ENCODE data around the gene MYO1A. TPM values are rescaled to one million over a fixed set of nuclear protein-coding genes. Genes with fewer than 3 reads are reported as not detected.

MYO1A gene
- not detected for total RNA-seq

DNA sequence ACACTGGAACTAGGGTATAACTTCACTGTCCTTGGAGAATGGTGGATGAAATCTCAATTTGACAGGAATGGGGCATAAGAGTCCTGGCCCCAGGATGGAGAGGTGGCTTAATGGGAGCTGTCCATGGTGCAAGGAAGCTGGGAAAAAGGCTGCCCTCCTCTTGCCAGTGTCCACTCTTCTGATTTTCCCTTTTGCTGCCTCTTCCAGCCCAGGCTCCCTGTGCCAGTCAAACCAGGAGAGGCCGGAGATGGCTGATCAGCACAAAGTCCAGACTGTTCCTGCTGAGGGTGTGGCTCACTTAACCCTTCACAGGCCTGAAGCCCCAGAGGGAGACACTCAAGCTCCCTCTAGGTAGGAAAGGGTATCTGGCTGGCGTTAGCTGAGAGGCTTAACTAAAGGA, at the start of gene MYO1A:
TSS of gene MYO1A (minus strand) at position 240 of the 400 bp plus-strand sequence. CDS start 1,806 bp downstream, outside the sequence.
- no peak for DNase-seq

DNA sequence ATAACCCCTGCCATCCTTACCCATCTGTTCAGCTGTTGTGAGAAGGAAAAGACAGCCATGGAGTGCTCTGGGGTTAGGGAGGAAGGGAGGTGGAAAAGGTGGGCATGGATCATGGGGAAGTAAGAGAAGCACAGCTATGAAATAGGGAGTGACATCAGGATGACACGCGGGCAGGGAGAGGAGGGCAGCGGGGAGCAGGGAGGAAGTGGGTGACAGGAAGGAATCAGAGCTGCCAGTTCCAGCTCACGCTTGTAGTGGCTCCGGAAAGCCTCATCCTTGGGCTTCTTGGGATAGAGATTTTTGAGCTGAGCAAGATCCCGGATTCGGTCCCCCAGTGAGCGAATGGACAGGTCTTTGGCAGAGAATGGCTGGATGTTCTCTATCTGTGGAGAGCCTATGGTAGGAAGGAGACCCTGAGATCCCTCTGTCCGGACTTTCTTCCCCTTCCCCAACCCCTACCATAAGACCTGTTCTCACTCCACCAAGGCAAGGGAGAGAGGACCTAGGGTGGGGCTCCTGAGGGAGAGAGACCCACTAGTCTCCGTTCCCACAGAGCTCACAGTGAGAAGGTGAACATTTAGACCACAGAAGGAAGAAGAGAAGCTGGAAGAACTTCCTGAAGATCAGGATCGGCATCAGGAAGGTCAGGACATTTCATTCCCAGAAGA, 49.3 kb upstream of the MYO1A start:
- no peak for DNase-seq

DNA sequence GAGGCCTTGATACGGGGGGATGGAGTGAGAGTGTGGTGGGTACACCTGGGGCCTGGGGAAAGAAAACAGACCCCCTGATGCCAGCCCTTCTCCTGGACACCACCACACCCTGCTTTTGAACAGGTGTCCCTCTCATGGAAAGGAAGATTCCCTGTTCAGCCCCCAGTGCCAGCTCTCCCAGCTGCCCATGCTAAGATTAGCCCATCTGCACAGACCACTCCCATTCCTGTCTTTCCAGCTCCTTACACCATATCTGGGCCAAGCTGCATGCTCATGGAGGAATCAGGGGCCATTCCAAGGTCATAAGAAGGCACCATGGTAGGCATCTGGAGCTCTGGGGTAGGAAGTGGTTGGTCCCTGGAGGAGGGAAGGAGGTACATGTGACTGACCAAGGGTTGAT, 48.6 kb upstream of the MYO1A start:
- DNase-seq, result no peak

DNA sequence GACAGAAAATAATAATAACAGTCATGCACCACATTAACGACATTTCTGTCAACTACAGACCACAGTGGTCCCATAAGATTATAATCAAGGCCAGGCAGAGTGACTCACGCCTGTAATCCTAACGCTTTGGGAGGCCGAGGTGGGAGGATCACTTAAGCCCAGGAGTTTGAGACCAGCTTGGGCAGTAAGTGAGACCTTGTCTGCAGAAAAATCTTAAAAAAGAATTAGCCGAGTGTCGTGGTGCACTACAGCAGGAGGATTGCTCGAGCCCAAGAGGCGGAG, 47.6 kb upstream of the MYO1A start:
- no peak for DNase-seq

DNA sequence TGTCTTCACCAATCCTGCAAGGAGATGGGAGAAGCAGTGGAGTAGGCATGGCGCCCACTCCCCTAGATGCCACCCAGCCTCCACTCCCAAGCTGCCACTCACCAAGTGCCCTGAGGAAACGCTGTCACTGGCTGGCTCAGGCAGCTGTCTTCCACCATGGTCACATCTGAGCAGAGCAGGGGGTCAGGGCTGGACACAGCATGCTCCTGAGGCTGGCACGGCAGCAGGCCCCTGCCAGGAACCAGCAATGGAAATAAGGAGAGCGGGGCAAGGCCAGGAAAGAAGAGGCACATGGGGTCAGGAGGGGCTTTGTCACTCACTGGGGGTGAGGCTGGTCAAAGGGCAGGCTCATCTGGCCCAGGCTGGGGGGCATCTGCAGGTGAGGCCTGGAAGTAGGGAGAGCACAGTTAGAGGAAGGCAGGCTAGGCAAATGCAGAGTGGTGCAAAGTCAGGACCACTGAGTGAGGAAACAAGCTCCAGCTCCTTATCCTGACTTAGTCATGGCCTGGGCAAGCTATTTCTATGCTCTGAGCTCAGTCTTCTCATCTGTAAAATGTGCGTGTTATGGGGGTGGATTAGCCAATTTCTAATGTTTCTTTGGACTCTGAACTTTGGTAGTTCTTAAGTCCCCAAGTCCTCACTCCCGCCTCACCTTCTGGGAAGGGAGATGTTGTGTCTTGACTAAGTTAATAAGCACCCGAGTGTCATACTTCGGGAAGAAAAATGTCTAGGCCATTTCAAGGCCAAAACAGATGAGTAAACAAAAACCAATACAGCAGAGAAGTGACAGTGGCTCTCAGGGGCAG, 47.0 kb upstream of the MYO1A start:
- DNase-seq, result no peak

DNA sequence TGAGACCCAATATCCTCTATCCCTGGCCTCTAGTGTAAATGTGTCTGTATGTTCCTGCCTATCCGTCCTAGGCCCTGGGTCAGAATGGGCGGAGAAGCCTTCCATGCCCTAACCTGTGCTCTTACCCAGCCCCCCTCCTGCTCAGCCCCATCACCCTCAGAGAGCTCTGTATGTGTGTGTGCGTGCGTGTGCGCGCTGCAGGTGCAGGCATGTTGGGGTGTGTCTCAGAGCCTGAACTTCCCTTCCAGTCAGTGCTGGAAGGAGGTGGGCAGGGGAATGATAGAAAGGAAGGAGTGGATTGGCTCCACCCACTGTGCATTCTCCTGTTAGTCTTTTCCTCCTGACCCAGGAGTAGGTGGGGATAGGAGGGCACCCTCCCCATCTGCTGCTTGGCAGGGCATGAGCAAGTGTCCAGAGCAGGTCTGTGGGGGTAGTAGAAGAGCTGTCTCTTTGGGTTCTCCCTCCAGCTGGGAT, 46.2 kb upstream of the MYO1A start:
- DNase-seq, result no peak

DNA sequence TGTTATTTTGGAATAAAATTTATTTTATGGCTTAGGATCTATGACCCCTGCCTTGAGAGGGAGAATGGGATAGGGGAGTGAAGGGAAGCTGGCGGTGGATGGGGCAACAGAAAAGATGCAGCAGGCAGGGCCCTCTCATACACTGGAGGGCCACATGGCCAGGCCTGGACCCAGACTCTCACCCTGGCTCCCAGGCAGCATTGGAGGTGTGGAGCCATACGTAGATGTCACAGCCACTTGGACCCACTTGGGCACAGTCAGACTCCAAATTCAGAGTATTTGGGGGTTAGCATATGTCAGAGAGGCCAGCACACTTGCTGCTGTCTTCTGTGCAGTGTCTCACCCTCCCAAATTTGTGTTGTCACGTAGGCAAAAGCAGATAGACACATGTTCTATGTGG, 45.5 kb upstream of the MYO1A start:
- no peak for DNase-seq

DNA sequence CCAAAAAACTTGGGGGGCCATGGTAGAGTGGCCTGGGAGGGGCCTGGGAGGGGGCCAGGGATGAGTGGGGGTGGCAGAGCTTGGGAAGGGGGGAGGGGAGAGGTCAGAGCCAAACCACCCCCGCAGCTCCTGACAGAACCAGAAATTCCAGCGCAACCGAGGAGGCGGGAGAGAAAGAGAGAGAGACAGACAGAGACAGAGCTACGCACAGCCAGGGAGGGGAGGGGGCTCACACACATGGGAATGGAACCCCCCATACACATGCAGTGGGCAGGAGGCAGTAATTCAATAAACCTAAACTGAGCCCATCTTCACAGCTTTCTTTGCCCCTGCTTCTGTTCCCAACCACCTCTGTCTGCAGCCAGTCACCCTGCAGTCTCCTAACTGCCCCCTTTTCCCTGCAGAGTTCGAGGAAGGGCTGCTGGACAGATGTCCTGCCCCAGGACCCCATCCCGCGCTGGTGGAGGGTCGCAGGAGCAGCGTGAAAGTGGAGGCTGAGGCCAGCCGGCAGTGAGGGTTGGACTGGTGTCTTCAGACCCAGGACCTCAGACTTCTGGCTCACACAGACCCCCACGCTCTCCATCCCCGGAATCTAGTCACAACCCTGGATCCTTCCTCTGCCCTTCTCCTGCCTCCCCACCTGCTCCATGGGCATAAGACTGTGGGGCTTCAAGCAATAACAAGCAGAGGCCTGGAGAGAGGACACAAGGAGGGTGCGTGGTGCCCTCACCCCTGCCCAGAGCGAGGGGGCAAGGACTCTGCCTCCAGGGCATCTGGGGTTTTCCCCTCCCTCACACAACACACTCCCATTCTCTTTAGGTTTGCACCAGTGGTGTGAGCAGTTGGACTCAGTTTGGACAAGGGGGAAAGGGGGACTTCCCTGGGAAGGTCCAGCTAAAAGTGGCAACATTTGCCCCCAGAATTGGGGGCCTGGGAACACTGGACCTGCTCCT, 44.6 kb upstream of the MYO1A start:
- DNase-seq, result no peak

DNA sequence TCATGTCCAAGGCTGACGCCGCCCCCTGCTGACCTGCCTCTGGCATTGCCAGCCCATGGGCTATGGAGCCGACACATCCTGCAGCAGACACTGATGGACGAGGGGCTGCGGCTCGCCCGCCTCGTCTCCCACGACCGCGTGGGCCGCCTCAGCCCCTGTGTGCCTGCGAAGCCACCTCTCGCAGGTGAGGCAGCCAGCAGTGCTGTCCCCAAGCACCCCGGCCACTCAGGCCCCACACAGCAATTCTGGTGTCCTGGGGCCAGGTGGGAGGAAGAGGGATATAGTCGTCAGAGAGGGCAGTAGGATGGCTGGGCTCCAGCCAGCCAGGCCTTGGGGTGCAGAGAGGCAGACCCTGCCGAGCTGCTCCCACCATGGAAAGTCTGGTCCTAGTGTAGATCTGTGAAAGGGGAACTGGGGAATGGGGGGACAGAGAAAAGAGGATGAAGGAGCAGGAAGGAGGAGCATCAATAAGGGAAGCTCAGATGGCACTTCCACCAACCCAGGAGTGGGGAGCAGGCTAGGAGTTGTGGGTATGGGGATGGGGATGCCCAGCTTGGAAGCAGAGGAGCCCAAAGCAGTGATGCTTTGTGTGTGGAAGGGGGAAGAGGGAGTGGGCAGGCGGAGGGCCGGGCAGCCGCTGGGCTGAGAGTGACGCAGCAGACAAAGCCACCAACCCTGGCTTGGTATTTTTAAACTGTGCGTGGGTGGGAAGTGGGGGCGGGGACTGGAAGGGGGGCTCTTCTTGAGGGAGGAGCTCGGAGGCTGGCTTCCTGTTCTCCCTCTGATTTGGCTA, 43.7 kb upstream of the MYO1A start:
- DNase-seq, result peak; percentile 40

DNA sequence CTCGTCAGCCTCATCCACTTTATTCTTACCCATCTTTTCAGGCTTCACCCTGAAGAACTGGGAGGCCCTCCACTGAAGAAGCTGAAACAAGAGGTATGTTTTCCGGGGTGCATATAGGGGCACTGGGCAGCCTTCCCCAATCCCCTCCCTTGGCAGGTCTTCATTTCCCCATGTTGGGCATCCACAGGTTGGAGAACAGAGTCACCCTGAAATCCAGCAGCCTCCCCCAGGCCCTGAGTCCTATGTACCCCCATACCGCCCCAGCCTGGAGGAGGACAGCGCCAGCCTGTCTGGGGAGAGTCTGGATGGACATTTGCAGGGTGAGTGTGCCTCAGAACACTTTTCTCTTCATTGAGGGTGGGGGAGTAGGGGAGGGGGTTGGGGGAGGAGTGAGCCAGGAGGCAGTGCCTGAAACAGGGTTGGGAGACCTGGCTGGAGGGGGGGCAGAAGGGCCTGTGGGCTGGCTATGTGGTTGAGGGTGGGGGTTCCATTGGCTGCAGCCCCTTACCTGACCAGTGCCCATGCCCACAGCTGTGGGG, 43.0 kb upstream of the MYO1A start:
- DNase-seq, result no peak

DNA sequence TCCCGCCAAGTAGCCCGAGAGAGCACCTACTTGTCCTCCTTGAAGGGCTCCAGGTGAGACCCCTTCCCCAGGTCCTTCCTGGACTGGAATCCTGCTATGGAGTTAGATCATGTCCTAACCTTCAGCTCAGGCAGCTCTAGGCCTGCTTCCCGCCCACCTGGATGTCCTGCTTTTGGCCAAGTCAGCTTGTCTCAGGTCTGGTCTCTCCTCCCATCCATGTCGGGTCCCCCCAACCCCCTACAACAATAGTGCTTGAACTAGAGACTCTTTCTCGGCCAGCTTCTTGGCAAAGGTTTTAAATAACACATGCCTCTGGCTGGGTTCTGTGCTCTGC, 42.6 kb upstream of the MYO1A start:
- DNase-seq, result no peak

DNA sequence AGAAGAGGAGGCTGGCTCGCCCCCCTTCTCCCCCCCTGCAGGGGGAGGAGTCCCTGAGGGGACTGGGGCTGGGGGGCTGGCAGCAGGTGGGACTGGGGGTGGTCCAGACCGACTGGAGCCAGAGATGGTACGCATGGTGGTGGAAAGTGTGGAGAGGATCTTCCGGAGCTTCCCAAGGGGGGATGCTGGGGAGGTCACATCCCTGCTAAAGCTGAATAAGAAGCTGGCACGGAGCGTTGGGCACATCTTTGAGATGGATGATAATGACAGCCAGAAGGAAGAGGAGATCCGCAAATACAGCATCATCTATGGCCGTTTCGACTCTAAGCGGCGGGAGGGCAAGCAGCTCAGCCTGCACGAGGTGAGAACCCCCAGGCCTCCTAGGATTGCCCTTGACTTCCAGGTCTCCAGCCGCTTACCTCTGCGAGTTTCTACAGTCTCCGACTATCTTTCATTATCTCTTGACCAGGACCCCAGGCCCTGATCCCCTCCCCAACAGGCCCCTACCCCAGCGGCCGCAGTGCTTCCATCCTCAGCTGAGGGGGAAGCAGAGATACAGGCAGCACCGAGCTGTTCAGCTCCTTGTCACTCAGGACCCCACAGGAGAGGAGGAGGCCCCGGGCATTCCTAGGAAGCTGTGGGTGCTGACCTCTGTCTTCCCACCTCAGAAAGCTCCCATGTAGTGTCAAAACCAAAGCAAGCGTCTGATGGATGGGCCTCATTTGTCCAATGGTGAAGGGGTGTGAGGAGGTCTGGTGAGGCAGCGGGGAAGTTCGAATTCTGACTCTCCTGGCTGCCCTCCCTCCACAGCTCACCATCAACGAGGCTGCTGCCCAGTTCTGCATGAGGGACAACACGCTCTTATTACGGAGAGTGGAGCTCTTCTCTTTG, 42.0 kb upstream of the MYO1A start:
- no peak for DNase-seq

DNA sequence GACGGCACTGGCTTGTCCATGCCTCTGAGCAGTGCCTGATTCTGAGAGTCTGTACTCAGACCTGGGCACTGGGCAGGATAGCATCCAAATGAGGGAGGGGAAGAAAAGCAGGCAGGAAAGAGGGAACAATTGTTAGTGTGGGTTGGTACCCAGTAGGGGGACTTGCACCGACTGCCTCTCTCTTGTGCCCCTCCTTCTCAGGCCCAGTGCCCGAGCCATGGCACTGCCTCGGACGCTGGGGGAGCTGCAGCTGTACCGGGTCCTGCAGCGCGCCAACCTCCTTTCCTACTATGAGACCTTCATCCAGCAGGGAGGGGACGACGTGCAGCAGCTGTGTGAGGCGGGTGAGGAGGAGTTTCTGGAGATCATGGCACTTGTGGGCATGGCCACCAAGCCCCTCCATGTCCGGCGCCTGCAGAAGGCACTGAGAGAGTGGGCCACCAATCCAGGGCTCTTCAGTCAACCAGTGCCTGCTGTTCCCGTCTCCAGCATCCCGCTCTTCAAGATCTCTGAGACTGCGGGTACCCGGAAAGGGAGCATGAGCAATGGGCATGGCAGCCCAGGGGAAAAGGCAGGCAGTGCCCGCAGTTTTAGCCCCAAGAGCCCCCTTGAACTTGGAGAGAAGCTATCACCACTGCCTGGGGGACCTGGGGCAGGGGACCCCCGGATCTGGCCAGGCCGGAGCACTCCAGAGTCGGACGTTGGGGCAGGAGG, 41.2 kb upstream of the MYO1A start:
- DNase-seq, result no peak

DNA sequence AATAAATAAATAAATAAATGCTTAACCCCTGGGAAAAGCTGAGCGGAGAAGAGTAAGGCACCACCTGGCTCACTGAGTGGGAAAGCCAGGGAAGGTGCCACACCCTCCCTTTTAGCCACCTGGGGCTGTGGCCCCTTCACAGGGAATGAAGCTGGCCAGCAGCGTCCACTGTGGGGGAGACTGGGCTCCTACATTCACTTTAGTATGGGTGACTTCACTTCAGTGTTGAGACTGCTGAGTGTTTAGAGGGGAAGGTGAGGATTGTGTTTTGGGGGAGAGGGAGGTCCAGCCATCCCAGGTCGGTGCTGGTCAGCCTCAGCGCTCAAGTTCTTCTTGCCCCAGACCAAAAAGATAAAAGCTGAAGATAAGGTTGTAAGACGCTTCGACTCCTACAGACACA, 40.6 kb upstream of the MYO1A start:
- no peak for DNase-seq

DNA sequence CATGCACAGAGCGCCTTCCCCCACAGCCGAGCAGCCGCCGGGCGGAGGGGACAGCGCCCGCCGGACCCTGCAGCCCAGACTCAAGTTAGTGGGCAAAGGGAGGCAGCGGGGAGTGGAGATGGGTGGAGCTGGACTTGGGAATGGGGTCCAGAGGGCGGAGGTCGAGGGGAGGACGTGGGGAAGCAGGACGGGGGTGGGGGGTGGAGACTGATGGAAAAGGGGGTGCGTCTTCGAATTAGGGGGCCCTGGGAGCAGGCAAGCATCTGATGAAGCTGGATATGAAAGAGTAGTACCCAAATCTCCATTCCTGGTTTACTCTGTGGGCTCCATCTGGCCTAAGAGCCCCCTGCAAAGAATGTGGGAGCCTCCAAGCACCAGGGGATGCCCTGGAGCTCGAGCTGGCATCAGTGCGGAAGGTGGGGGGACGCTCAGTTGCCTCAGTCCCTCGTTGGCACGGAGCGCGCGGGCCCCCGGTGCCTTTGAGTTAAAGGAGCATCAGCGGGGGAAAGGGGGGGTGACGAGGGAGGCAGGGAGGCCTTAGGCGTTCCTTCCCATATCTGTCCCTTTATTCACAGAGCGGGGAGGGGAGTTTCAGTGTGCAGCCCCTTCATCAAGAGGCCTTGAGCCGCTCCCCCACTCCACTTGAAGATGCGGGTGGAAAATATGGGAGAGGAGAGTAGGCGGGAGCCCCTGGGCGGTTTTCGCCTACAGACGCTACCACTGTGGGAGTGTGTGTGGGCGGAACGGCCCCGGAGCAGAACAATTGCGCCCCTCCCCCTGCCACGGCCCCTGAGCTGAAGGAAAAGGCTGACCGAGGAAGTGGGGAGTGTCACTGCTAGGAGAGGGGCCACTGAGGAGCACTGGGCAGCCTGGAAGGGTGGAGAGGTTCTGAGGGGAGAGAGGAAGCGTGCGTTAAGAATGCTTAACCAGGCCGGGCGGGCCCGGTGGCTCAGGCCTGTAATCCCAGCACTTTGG, 39.6 kb upstream of the MYO1A start:
- DNase-seq, result peak; percentile 25

DNA sequence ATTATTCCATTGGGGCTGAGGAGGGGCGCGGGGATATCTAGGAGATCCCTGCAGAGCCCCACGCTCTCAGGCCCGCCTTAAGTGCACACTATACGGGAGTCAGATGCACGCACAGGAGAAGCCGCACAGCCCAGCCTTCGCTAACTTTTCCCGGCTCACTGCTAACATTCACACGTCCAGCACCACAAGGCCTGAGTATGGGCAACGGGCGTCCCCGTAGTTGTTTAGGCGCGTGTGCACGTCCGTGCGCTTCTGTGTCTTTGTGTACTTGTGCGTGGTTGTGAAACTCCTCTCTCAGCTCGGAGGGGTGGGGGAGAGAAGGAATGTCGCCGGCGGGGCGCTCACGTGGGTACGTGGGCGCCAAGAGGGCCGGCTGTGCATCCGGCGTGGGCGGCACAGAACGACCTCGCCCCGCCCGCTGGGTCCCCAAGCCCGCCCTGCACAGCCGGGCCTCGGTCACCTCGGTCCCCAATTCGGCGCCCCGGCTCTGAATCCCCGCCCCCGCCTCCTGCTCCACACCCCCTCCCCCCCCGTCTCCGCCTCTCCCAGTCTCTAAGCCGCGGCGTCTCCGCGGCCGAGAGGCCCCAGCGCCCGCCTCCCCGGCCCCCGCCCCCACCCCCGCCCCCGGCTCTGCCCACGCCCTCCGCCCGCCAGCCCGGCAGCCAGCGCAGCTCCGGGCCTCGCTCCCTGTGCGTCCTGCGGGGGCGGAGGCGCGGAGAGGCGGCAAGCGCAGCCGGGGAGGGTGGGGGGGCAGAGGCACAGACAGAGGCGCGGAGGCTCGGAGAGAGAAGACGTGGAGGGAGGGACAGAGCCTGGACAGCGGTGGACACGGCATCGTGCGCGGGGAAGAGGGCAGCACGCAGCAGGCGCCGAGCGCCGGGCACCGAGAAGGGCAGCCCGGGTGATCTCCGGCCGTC, 38.7 kb upstream of the MYO1A start, which contains the start of gene NAB2:
TSS of gene NAB2 (plus strand) at position 761 of the 917 bp plus-strand sequence. CDS start 158 bp downstream, outside the sequence.
- DNase-seq, result peak; percentile 89

DNA sequence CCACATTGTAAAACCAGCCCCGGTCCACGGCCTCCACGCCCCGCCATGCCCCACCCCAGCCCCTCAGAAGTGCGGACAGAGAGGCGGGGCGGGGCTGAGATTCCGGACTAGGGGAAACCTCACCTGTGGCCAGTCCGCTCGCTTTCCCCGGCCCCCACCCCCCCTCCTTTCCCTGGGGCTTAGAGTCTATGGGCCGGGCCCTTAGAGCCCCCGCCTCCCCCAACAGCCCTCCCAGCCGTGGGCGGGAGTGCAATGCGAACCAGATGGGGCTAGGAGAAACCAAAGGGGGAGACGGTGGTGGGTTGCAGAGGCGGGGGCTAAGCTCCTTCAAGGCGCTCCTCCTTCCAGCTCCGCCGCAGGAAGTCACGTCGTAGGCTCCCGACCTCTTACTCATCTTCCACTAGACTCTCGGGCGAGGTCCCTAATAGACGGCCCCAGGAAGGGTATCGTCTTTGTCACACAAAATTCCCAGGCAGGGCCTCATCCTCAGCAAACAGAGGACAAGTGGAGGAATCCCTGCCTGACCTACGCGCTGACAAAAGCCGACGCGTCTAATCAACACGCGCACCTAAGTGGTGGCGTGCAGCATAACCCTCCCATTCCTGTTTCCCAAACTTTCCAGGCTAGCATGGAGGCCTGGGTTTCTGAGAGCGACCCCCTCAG, 37.9 kb upstream of the MYO1A start:
- DNase-seq, result peak; percentile 68

Data from effector CD4-positive, alpha-beta T cell (primary cell).